Suprapubic skin (tissue), 4 donors: Measurements from ENCODE around the gene OCLN. TPM values are rescaled to one million over a fixed set of nuclear protein-coding genes. Genes with fewer than 3 reads are reported as not detected.

Experiments used
- DNase-seq, 2 donors: peaks; one replicate each; pipeline ENCODE4 v3.0.0-alpha.2; 2019; ENCODE audit warnings: low spot score in 2 of 2
- H3K27ac ChIP-seq: fragments of 200-600 bp; sonication (generic); one replicate; pipeline ENCODE4 v1.5.1; 2019
- H3K27me3 ChIP-seq: fragments of 200-600 bp; sonication (generic); one replicate; pipeline ENCODE4 v1.5.1; 2019
- H3K36me3 ChIP-seq: fragments of 200-600 bp; sonication (generic); one replicate; pipeline ENCODE4 v1.5.1; 2019
- H3K4me1 ChIP-seq: fragments of 200-600 bp; sonication (generic); one replicate; pipeline ENCODE4 v1.5.1; 2019
- H3K4me3 ChIP-seq: fragments of 200-600 bp; sonication (generic); one replicate; pipeline ENCODE4 v1.5.1; 2019; ENCODE audit warnings: mild to moderate bottlenecking
- H3K9me3 ChIP-seq: fragments of 200-600 bp; sonication (generic); one replicate; pipeline ENCODE4 v1.5.1; 2019
- EP300 ChIP-seq: sonication (generic); formaldehyde crosslinking; IDR thresholded peaks from one replicate; pipeline ENCODE4 v1.6.1; 2017; ENCODE audit warnings: antibody characterized with exemption
- POLR2A ChIP-seq, 2 donors: fragments of 450-650 bp; IDR thresholded peaks; one replicate each; pipeline ENCODE4 v1.6.1; 2017; ENCODE audit warnings: antibody characterized with exemption in 2 of 2, mild to moderate bottlenecking in 2 of 2, moderate library complexity in 2 of 2
- POLR2AphosphoS5 ChIP-seq, 3 donors: sonication (generic); formaldehyde crosslinking; IDR thresholded peaks; one replicate each; pipeline ENCODE4 v1.6.1; 2017; ENCODE audit warnings: antibody characterized with exemption in 3 of 3
- WGBS: methylation state at CpG from one replicate; pipeline ENCODE4 v1.1.5; 2018; 5-methylcytosine and 5-hydroxymethylcytosine counted together
- total RNA-seq, 4 donors: library from RNA; depleted of rRNA; stranded (reverse); fragments of >200 nt; gene quantifications; one replicate each; pipeline ENCODE4 v1.1.0, GENCODE V29; 2016
- TF ChIP-seq, protein P1 (sequence below), 2 donors: fragments of 200-600 bp in 1 of 2; fragments of 450-650 bp in 1 of 2; sonication (generic) in 1 of 2; IDR thresholded peaks; one replicate each; pipeline ENCODE4 v1.5.1; 2016 to 2019; ENCODE audit warnings: antibody characterized with exemption in 2 of 2, mild to moderate bottlenecking in 1 of 2, moderate library complexity in 1 of 2

OCLN gene
- total RNA-seq, 4 donors from 2014 or later, result 31.4 to 56.9 (median 45.4) TPM

DNA sequence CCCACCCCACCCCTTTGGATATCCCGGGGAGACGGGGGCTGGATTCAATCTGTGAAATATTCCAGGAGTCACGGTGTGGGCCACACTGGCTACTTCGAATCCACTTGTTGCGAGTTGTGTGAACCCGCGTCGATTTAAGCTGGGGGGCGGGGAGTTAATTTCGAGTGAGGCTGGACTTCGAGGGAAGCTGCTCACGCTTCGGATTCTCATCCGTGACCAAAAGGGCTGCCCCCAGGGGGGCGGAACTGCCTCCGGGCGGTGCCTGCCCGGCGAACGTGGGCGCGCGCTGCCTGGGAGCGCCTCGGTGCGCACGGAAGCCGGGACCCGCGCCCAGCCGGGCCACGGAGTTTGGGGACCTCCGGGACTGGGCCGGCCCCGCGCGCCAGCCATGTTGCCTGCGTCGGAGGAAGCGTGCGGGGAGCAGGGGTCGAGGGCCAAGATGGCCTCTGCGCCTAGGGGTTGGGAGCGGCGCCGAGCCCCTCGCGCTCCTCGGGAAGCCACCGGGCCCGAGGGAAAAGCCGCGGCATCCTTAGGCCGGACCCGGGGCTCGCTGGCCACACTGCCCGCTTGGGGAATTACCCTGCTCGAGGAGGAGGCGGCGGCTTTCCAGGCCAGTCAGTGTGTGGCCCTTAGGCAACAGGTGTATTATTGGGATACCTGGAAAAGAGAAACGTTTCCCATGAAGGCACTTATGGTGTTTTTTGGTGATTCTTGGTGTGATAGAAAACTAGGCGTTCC lies 975 bp downstream of the OCLN start:
- no peak for DNase-seq
- Histone ChIP-seq H3K9me3 (no peaks in the 10 kb centered on the region), H3K4me3 (peak overlapping the region; percentile 90), H3K4me1 (peaks cover 26% of the 10 kb centered on the region), H3K36me3 (no peaks in the 10 kb centered on the region), H3K27ac (peak overlapping the region; percentile 85), H3K27me3 (peaks cover 35% of the 10 kb centered on the region)
- whole genome bisulfite sequencing, result 2% methylated on average over 30 of the region's 62 CpGs
- no peak for TF ChIP-seq POLR2A (IDR thresholded peaks at IDR 0.05)
- no peak for TF ChIP-seq POLR2AphosphoS5 (IDR thresholded peaks at IDR 0.05)
- TF ChIP-seq EP300, result no peak
- TF ChIP-seq, protein P1, sequence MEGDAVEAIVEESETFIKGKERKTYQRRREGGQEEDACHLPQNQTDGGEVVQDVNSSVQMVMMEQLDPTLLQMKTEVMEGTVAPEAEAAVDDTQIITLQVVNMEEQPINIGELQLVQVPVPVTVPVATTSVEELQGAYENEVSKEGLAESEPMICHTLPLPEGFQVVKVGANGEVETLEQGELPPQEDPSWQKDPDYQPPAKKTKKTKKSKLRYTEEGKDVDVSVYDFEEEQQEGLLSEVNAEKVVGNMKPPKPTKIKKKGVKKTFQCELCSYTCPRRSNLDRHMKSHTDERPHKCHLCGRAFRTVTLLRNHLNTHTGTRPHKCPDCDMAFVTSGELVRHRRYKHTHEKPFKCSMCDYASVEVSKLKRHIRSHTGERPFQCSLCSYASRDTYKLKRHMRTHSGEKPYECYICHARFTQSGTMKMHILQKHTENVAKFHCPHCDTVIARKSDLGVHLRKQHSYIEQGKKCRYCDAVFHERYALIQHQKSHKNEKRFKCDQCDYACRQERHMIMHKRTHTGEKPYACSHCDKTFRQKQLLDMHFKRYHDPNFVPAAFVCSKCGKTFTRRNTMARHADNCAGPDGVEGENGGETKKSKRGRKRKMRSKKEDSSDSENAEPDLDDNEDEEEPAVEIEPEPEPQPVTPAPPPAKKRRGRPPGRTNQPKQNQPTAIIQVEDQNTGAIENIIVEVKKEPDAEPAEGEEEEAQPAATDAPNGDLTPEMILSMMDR (IDR thresholded peaks at IDR 0.05), result no peak

DNA sequence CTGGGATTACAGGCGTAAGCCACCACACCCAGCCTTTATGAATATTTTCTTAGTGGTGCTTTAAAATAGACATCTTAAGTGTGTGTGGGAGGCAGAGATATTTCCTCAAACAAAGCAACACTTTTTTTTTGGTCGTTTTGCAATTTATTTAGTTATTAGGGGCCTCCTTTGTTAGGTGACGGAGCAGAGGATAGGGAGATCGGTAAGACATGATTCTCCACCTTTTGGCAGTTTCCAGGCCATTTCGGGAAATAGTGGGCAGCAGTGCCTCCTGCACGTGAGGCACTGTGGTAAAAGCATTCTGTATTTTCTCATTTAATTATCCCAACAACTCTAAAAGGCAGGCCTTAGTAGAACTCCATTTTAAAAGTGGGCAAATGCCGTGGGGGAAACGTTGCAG lies 1.9 kb downstream of the OCLN start:
- H3K4me1 ChIP-seq, result peaks cover 26% of the 10 kb centered on the region
- H3K27me3 ChIP-seq, result peaks cover 35% of the 10 kb centered on the region

DNA sequence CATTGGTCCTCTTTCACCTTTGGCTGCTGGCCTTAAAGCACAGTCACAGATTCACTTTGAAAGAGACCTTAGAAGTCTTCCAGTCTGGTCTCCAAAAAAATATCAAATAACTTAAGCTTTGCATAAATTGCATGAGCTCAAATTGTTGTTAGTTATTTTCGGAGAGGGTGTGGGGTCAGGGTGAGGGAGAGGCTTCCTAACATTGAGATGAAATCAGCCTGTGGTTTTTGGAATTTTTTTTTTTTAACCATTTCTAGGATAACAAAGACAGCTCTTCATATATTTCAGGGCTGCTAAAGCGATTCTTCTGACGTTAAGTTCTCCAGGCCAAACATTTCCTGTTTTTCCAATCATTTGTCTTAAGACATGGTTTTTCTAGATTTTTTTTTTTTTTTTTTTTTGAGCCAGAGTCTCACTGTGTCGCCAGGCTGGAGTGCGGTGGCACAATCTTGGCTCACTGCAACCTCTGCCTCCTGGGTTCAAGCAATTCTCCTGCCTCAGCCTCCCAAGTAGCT lies 4.5 kb downstream of the OCLN start:
- WGBS, result 65% methylated on average over 5 of the region's 5 CpGs
- Histone ChIP-seq H3K4me1 (peaks cover 23% of the 10 kb centered on the region), H3K36me3 (no peaks in the 10 kb centered on the region), H3K27ac (no peak overlapping the region), H3K27me3 (peaks cover 34% of the 10 kb centered on the region), H3K9me3 (no peaks in the 10 kb centered on the region), H3K4me3 (no peak overlapping the region)
- TF ChIP-seq POLR2AphosphoS5 (IDR thresholded peaks at IDR 0.05) (no peak), EP300 (no peak), POLR2A (IDR thresholded peaks at IDR 0.05) (no peak)
- TF ChIP-seq, protein P1 (IDR thresholded peaks at IDR 0.05), result no peak
- no peak for DNase-seq

More for the DNA sequence above, 1.9 kb downstream of the OCLN start:
- 83% methylated on average over 8 of the region's 8 CpGs for WGBS
- Histone ChIP-seq H3K27ac (no peak overlapping the region), H3K9me3 (no peaks in the 10 kb centered on the region), H3K4me3 (peak overlapping the region; percentile 90), H3K36me3 (no peaks in the 10 kb centered on the region)
- TF ChIP-seq POLR2A (IDR thresholded peaks at IDR 0.05) (no peak), EP300 (no peak)
- TF ChIP-seq, protein P1 (IDR thresholded peaks at IDR 0.05), result no peak
- no peak for DNase-seq

DNA sequence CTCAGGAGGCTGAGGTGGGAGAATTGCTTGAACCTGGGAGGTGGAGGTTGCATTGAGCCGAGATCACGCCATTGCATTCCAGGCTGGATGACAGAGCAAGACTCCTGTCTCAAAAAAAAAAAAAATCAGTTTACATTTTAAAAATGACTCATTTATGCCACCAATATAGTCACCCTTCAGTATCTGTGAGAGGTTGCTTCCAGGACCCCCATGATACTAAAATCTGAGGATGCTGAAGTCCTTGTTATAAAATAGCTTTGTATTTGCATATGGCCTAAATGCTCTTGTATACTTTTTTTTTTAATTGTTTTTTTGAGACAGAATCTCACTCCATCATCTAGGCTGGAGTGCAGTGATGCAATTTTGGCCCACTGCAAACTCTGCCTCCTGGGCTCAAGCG lies 5.8 kb downstream of the OCLN start:
- H3K4me1 ChIP-seq, result peaks cover 16% of the 10 kb centered on the region
- TF ChIP-seq EP300, result no peak
- TF ChIP-seq, protein P1 (IDR thresholded peaks at IDR 0.05), result no peak
- TF ChIP-seq POLR2A (IDR thresholded peaks at IDR 0.05), result no peak
- TF ChIP-seq POLR2AphosphoS5 (IDR thresholded peaks at IDR 0.05), result no peak
- no peak for DNase-seq
- no peak overlapping the region for H3K27ac ChIP-seq
- H3K27me3 ChIP-seq, result peaks cover 21% of the 10 kb centered on the region
- no peak overlapping the region for H3K4me3 ChIP-seq
- H3K36me3 ChIP-seq, result no peaks in the 10 kb centered on the region
- WGBS, result 91% methylated on average over 3 of the region's 3 CpGs
- H3K9me3 ChIP-seq, result no peaks in the 10 kb centered on the region

DNA sequence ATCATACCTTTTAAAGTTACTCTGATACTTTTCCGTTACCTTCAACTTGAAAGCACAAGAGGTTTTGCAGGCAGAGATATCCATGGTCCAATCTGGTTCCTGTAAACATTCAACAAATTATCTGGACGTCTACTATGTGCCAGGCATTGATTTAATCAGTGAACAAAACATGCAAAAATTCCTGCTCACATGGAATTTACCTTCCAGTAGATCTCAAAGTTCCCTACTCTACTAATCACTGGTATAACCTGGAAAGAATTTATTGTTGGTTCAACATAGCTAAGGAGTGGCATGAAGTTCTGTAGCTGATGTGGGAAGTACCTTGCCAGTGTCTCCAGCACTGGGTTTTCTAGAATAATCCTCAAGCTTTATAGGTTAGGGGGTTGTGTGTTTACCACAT lies 9.8 kb downstream of the OCLN start:
- no peak overlapping the region for H3K27ac ChIP-seq
- H3K9me3 ChIP-seq, result no peaks in the 10 kb centered on the region
- H3K4me3 ChIP-seq, result no peak overlapping the region
- no peaks in the 10 kb centered on the region for H3K36me3 ChIP-seq
- WGBS, result 52% methylated on average over 2 of the region's 2 CpGs
- H3K4me1 ChIP-seq, result peaks cover 7% of the 10 kb centered on the region
- no peak for DNase-seq
- TF ChIP-seq, protein P1 (IDR thresholded peaks at IDR 0.05), result no peak
- TF ChIP-seq EP300, result no peak
- no peak for TF ChIP-seq POLR2AphosphoS5 (IDR thresholded peaks at IDR 0.05)
- TF ChIP-seq POLR2A (IDR thresholded peaks at IDR 0.05), result no peak
- H3K27me3 ChIP-seq, result no peaks in the 10 kb centered on the region
